Progenitor cell of endocrine pancreas (in vitro differentiated cells): ENCODE data around the gene PODXL. TPM values are rescaled to one million over a fixed set of nuclear protein-coding genes. Genes with fewer than 3 reads are reported as not detected.

ENCODE experiments used
- DNase-seq: peaks from one replicate; pipeline ENCODE4 v3.0.0; 2021; ENCODE audit warnings: low spot score; ENCODE audit not compliant: unreplicated experiment
- H3K27ac Mint-ChIP-seq: 2 replicates; pipeline ENCODE4 v1.8.0; 2021; ENCODE audit warnings: mild to moderate bottlenecking, moderate library complexity, mixed read lengths
- H3K27me3 Mint-ChIP-seq: 2 replicates; pipeline ENCODE4 v1.8.0; 2021; ENCODE audit warnings: mixed read lengths
- H3K36me3 Mint-ChIP-seq: 2 replicates; pipeline ENCODE4 v1.8.0; 2022; ENCODE audit warnings: mixed read lengths; ENCODE audit not compliant: insufficient read depth
- H3K4me1 Mint-ChIP-seq: 2 replicates; pipeline ENCODE4 v1.8.0; 2021; ENCODE audit warnings: low read depth, mixed read lengths
- H3K4me3 Mint-ChIP-seq: 2 replicates; pipeline ENCODE4 v1.8.0; 2021; ENCODE audit warnings: low read depth, mild to moderate bottlenecking, moderate library complexity, mixed read lengths
- H3K9me3 Mint-ChIP-seq: 2 replicates; pipeline ENCODE4 v1.8.0; 2021; ENCODE audit warnings: low read depth, mixed read lengths
- CTCF ChIP-seq: fragments of 200-600 bp; sonication (generic); IDR thresholded peaks from one replicate; pipeline ENCODE4 v1.5.0; 2021; ENCODE audit warnings: antibody characterized with exemption, mild to moderate bottlenecking; ENCODE audit not compliant: unreplicated experiment
- total RNA-seq: library from RNA; stranded (reverse); gene quantifications from 2 replicates; pipeline ENCODE4 v1.2.1, GENCODE V29; 2021

Gene PODXL
- total RNA-seq, 1 donor from 2014 or later, result 21.2 TPM

GRCh38 chr7:131556909-131557651 lies 652 bp upstream of the PODXL start:
- Mint-ChIP-seq H3K27ac (peak overlapping the region; percentile 71), H3K27me3 (peaks cover 60% of the 10 kb centered on the region), H3K9me3 (no peaks in the 10 kb centered on the region), H3K4me1 (peaks cover 12% of the 10 kb centered on the region), H3K4me3 (peak overlapping the region; percentile 76), H3K36me3 (no peaks in the 10 kb centered on the region)
- DNase-seq, result no peak
- TF ChIP-seq CTCF, result no peak

- Mint-ChIP-seq H3K9me3 (no peaks in the 10 kb centered on the region), H3K4me1 (peaks cover 12% of the 10 kb centered on the region), H3K4me3 (peak overlapping the region; percentile 75), H3K27ac (no peak overlapping the region), H3K27me3 (peaks cover 55% of the 10 kb centered on the region), H3K36me3 (no peaks in the 10 kb centered on the region)
- no peak for DNase-seq
- no peak for TF ChIP-seq CTCF
Observed at GRCh38 chr7:131555552-131556052, 826 bp downstream of the PODXL start.

GRCh38 chr7:131554880-131555516 lies 1.4 kb downstream of the PODXL start:
- Mint-ChIP-seq H3K27ac (peak overlapping the region; percentile 29), H3K9me3 (no peaks in the 10 kb centered on the region), H3K27me3 (peaks cover 50% of the 10 kb centered on the region), H3K36me3 (no peaks in the 10 kb centered on the region), H3K4me1 (peaks cover 12% of the 10 kb centered on the region), H3K4me3 (peak overlapping the region; percentile 75)
- no peak for DNase-seq
- TF ChIP-seq CTCF, result no peak

- Mint-ChIP-seq H3K27me3 (peaks cover 46% of the 10 kb centered on the region), H3K9me3 (peaks cover under 1% of the 10 kb centered on the region), H3K4me3 (no peak overlapping the region), H3K36me3 (no peaks in the 10 kb centered on the region), H3K27ac (no peak overlapping the region), H3K4me1 (peaks cover 12% of the 10 kb centered on the region)
- TF ChIP-seq CTCF, result no peak
- DNase-seq, result no peak
Observed at GRCh38 chr7:131553931-131554330, 2.5 kb downstream of the PODXL start.

GRCh38 chr7:131552053-131552452 lies 4.4 kb downstream of the PODXL start:
- Mint-ChIP-seq H3K4me3 (no peak overlapping the region), H3K4me1 (peaks cover 7% of the 10 kb centered on the region), H3K27ac (no peak overlapping the region), H3K36me3 (no peaks in the 10 kb centered on the region), H3K27me3 (peaks cover 33% of the 10 kb centered on the region), H3K9me3 (peaks cover 3% of the 10 kb centered on the region)
- TF ChIP-seq CTCF, result no peak
- no peak for DNase-seq
